NCI-H1930 (cell line): ENCODE results near the gene LRRC28.

ENCODE experiments used
- DNase-seq, 2 experiments: peaks; one replicate each; lab custom pipeline; 2025; lab: John Stamatoyannopoulos, UW

The LRRC28 gene

DNA sequence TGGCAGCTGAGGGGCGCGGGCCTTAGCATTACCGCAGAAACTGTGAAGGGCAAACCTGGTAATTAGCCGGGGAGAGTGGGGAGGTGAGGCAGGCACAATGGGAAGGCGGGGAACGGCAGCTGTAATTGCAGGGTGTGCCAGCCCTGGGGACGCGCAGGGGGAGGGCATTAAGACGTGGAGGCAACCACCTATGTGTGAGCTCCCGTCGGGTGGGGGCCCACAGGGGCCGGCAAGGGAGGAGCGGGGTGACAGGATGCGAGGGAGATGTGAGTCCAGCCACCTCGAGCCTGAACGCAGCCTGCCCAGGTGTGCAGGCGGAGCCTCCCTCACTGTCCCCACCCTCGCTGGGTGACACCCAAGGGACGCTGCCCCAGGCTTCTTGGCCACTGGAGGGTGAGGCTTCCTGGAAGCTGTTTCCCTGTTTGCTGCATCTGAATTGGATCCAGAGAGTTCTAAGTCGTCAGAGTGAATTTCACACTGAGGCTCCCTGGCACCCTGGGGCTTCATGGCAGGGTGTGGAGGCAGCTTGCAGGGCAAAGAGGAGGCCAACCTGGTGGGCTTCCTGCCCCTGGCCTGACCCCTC is 183.9 kb downstream of the LRRC28 start:
- peak in 1 of 2 experiments; percentile 2 for DNase-seq

GRCh38 chr15:99435877-99436541 is 184.7 kb downstream of the LRRC28 start:
- DNase-seq: no peak

- DNase-seq: no peak
Observed at GRCh38 chr15:99436542-99437314, 185.4 kb downstream of the LRRC28 start.

GRCh38 chr15:99437315-99438223 is 186.3 kb downstream of the LRRC28 start:
- DNase-seq: no peak

- DNase-seq: no peak
Observed at GRCh38 chr15:99438224-99438585, 186.9 kb downstream of the LRRC28 start.

DNA sequence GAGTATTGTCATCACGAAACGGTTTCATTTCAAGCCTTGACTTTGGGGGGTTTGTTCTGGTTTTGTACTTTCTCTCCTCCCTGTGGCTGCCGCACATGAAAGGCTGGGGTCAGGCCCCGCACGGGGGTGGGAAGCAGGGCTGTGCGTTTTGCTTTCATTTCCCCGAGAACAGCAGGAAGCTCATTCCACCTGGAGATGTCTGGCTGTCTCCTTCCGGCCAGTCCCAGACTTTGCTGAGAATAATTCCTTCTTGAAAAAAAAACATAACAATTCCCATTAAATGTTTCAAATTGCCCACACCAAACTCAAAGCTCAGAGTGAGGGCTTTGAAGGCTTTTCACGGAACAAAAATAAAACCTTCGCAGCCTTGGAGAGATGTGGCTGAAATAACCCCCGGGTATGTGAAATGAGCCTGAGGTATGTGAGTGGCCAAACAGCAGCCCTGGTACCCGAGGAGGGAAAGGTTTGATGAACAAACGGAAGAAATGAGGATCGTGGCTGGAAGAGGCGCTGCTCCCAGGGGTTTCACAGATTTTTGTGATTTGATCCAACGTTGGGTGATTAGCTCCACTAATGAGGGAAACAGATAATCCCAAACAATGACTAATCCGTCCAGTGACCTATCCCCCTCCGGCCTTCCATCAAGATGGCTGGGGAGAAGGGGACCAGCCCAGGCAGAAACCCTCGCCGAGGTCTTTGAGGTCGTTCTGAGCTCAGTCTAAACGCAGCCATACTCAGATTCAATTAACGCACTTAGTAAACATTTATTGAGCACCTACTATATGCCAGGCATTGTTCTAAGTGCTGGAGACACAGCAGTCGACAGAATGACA is 187.6 kb downstream of the LRRC28 start:
- DNase-seq: no peak

DNA sequence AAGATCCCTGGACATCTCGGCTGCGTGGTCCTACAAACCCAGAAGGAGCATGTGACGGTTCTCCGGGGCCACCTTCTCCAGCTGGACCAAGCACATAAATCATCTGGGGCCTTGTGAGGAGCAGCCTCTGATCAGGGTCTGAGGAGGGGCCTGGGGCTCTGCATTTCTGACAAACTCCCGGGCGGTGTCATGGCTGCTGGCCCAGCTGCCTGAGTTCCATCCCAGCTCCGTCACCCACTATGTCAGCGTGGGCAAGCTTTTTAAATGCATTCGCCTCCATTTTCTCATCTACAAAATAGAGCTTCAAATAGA is 188.2 kb downstream of the LRRC28 start:
- no peak for DNase-seq

DNA sequence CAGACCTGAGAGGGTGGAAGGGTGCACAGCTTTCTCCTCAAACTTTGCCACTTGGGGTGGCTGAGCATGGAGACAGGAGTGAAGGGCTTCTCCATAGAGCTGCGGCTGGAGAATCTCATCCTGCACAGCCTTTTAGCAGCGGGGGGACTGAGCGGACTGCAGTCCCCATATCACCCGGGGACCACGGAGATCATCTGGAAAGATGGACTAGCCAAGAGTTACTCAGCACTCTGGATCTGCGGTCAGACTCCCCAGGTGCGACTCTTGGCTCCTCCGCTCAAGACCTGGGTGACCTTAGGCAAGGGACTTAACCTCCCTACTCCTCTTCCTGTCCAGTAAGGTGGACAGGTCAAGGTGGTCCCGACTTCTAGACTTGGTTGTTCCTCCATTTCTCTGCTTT is 188.7 kb downstream of the LRRC28 start:
- DNase-seq: no peak
